WTC11 (cell line): ENCODE results near the gene GRIP2.

Experiments used
- ELF4 ChIP-seq: sonication (generic); formaldehyde crosslinking; IDR thresholded peaks from 2 replicates; pipeline ENCODE4 v1.8.1; 2022; ENCODE audit warnings: low read depth, mild to moderate bottlenecking, moderate library complexity, missing genetic modification reagents
- MYBL2 ChIP-seq: sonication (generic); formaldehyde crosslinking; IDR thresholded peaks from 2 replicates; pipeline ENCODE4 v1.8.1; 2023; ENCODE audit warnings: mild to moderate bottlenecking, moderate library complexity, missing genetic modification reagents
- ZBTB21 ChIP-seq: sonication (generic); formaldehyde crosslinking; IDR thresholded peaks from 2 replicates; pipeline ENCODE4 v1.8.1; 2023; ENCODE audit warnings: mild to moderate bottlenecking, missing genetic modification reagents, borderline replicate concordance
- TF ChIP-seq, protein P1 (sequence below): sonication (generic); formaldehyde crosslinking; IDR thresholded peaks from 2 replicates; pipeline ENCODE4 v1.8.1; 2023; ENCODE audit warnings: mild to moderate bottlenecking, missing genetic modification reagents, moderate library complexity
- TF ChIP-seq, protein P2 (sequence below): sonication (generic); formaldehyde crosslinking; IDR thresholded peaks from 2 replicates; pipeline ENCODE4 v1.8.0; 2022; ENCODE audit warnings: mild to moderate bottlenecking, missing genetic modification reagents
- TF ChIP-seq, protein P3 (sequence below): sonication (generic); formaldehyde crosslinking; conservative IDR thresholded peaks from 2 replicates; pipeline ENCODE4 v1.8.1; 2022; ENCODE audit warnings: mild to moderate bottlenecking, missing genetic modification reagents
- TF ChIP-seq, protein P4 (sequence below): sonication (generic); formaldehyde crosslinking; IDR thresholded peaks from 2 replicates; pipeline ENCODE4 v1.8.1; 2022; ENCODE audit warnings: low read depth, mild to moderate bottlenecking, moderate library complexity, missing genetic modification reagents, borderline replicate concordance
- TF ChIP-seq, protein P5 (sequence below): sonication (generic); formaldehyde crosslinking; IDR thresholded peaks from 2 replicates; pipeline ENCODE4 v1.8.1; 2023; ENCODE audit warnings: mild to moderate bottlenecking, moderate library complexity, missing genetic modification reagents
- TF ChIP-seq, protein P6 (sequence below): fragments of 250-450 bp; sonication (Bioruptor Pico); IDR thresholded peaks from 2 replicates; pipeline ENCODE4 v1.9.0; 2021; ENCODE audit warnings: mild to moderate bottlenecking
- TF ChIP-seq, protein P7 (sequence below): sonication (generic); formaldehyde crosslinking; IDR thresholded peaks from 2 replicates; pipeline ENCODE4 v1.8.0; 2022; ENCODE audit warnings: mild to moderate bottlenecking, missing genetic modification reagents

DNA sequence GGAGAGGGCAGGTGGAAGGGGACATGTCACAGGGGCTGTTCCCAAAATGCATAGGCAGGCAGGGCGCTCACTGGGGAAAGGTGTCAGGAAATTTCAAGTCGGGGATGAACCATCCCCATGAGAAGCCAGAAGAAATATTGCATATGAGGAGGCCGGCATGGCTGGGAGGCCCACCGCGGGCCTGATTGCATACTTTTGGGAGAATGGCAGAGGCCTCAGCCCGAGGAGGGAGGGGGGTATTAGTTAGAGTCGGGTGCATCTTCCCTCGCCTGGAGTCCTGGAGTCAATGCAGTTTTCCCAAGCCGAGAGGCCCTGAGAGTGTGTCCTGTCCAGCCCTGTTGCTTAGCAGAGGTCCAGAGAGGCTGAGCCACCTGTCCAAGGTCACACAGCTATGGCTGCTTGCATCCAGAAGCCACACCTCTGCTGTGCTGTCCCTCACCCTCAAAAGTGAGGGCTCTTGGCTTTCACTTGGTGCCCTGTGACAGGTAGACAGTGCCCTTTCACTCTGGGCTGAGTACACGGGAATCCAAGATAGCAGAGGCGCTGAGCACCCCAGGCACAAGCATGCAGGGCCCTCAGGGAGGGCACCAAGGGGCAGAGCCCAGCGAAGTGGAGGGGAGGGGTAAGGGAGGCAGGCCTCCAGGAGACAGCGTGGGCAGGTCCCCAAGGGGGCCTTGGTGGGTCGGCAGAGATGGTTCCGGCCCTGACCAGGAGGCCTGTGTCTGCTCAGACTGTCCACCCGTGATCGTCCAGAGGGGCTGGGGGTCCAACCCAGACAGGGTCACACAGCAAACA is 48.5 kb downstream of the GRIP2 start:
- TF ChIP-seq ZBTB21 (CRISPR knock-in tag) = no peak
- TF ChIP-seq, protein P1, sequence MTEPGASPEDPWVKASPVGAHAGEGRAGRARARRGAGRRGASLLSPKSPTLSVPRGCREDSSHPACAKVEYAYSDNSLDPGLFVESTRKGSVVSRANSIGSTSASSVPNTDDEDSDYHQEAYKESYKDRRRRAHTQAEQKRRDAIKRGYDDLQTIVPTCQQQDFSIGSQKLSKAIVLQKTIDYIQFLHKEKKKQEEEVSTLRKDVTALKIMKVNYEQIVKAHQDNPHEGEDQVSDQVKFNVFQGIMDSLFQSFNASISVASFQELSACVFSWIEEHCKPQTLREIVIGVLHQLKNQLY (CRISPR knock-in tag) = no peak
- TF ChIP-seq, protein P2, sequence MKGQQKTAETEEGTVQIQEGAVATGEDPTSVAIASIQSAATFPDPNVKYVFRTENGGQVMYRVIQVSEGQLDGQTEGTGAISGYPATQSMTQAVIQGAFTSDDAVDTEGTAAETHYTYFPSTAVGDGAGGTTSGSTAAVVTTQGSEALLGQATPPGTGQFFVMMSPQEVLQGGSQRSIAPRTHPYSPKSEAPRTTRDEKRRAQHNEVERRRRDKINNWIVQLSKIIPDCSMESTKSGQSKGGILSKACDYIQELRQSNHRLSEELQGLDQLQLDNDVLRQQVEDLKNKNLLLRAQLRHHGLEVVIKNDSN (CRISPR knock-in tag) = no peak
- TF ChIP-seq, protein P3, sequence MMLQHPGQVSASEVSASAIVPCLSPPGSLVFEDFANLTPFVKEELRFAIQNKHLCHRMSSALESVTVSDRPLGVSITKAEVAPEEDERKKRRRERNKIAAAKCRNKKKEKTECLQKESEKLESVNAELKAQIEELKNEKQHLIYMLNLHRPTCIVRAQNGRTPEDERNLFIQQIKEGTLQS (CRISPR knock-in tag) = no peak
- TF ChIP-seq, protein P4, sequence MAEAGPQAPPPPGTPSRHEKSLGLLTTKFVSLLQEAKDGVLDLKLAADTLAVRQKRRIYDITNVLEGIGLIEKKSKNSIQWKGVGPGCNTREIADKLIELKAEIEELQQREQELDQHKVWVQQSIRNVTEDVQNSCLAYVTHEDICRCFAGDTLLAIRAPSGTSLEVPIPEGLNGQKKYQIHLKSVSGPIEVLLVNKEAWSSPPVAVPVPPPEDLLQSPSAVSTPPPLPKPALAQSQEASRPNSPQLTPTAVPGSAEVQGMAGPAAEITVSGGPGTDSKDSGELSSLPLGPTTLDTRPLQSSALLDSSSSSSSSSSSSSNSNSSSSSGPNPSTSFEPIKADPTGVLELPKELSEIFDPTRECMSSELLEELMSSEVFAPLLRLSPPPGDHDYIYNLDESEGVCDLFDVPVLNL (CRISPR knock-in tag) = no peak
- TF ChIP-seq, protein P5, sequence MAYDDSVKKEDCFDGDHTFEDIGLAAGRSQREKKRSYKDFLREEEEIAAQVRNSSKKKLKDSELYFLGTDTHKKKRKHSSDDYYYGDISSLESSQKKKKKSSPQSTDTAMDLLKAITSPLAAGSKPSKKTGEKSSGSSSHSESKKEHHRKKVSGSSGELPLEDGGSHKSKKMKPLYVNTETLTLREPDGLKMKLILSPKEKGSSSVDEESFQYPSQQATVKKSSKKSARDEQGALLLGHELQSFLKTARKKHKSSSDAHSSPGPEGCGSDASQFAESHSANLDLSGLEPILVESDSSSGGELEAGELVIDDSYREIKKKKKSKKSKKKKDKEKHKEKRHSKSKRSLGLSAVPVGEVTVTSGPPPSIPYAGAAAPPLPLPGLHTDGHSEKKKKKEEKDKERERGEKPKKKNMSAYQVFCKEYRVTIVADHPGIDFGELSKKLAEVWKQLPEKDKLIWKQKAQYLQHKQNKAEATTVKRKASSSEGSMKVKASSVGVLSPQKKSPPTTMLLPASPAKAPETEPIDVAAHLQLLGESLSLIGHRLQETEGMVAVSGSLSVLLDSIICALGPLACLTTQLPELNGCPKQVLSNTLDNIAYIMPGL (CRISPR knock-in tag) = no peak
- TF ChIP-seq, protein P6, sequence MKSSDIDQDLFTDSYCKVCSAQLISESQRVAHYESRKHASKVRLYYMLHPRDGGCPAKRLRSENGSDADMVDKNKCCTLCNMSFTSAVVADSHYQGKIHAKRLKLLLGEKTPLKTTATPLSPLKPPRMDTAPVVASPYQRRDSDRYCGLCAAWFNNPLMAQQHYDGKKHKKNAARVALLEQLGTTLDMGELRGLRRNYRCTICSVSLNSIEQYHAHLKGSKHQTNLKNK (CRISPR knock-in tag) = no peak
- TF ChIP-seq MYBL2 (CRISPR knock-in tag) = no peak
- TF ChIP-seq, protein P7, sequence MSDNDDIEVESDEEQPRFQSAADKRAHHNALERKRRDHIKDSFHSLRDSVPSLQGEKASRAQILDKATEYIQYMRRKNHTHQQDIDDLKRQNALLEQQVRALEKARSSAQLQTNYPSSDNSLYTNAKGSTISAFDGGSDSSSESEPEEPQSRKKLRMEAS (CRISPR knock-in tag) = no peak
- TF ChIP-seq ELF4 (CRISPR knock-in tag) = no peak
